Measurements from ENCODE around the gene NCR3LG1. TPM values are rescaled to one million over a fixed set of nuclear protein-coding genes. Genes with fewer than 3 reads are reported as not detected.
A peak's percentile ranks its signal among the peaks of the same experiment; 100 is the strongest.

NCR3LG1 gene
- total and polyA plus RNA-seq, 2 of the 4 experiments (the other 2 are of a cell fraction): 1.7 to 4.1 TPM

DNA sequence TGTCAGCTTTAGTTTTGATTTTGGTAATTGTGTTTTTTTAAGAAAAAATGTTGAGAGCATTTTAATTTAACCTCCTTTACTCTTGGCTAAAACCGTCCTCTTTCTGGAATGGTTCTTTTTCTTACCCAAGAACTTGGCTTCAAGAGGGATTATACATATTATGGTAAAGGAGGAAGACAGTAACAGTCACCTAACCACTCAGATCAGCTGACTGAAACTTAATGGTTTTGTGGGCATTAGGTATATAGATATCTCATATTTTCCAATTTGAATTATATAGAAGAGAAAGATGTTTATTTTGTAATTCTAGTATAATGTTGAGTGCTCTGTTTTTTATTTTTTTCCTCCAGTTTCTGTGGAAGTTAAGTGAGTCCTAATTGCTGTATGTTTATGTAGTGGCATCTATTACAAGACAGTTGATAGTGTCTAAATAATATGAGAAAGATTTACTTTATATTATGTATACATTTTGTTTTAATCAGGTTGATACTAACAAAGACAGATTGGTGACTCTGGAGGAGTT lies 36.6 kb upstream of the NCR3LG1 start:
- no CpG with 5 or more reads among the region's 1 CpG for WGBS, 2 experiments (ENCODE audit: extremely low coverage in 2 of 2, insufficient read length in 1 of 2)
- Histone ChIP-seq H4K20me1 (ENCODE audit: insufficient read depth, low read length) (no peaks in the 10 kb centered on the region), H2BK15ac (ENCODE audit: low read depth, low read length) (no peak overlapping the region), H2BK20ac (ENCODE audit: low read depth, low read length) (peak overlapping the region; percentile 65; the same call in 1 of the 2 replicates), H3K79me1 (ENCODE audit: low read depth in 1 of 2, low read length in 2 of 2) (no peaks in the 10 kb centered on the region; a peak in 1 of 4 replicates), H3K4me1 (ENCODE audit: control insufficient read depth, insufficient read depth, low read length) (peaks cover 10% of the 10 kb centered on the region), H3K4ac (ENCODE audit: low read depth, low read length) (peak overlapping the region; percentile 83; the same call in 1 of the 2 replicates), H2AK9ac (replicated peaks; ENCODE audit: low read depth, low read length, poor library complexity) (no peak overlapping the region), H3K4me2 (ENCODE audit: low read depth, low read length) (no peak overlapping the region), H3K23ac (ENCODE audit: low read depth, low read length) (no peak overlapping the region), H2BK5ac (ENCODE audit: low read depth, low read length, poor library complexity, severe bottlenecking) (peak overlapping the region; percentile 98), H4K8ac (ENCODE audit: low read depth in 2 of 2, low read length in 2 of 2) (peak overlapping the region; percentile 53 to 85; a peak in 3 of 4 replicates), H3K9me3 (ENCODE audit: control insufficient read depth, insufficient read depth, low read length) (no peaks in the 10 kb centered on the region), H3K27ac (ENCODE audit: insufficient read depth, low read length) (peak overlapping the region; percentile 77; the same call in 1 of the 2 replicates), H3K18ac (ENCODE audit: low read depth, low read length) (peak overlapping the region; percentile 65), H2AFZ (replicated peaks; ENCODE audit: low read length, poor library complexity) (no peak overlapping the region), H4K5ac (ENCODE audit: low read depth, low read length) (peak overlapping the region; percentile 86), H2AK5ac (ENCODE audit: low read depth, low read length) (peak overlapping the region; percentile 54; the same call in 1 of the 2 replicates), H3K27me3 (ENCODE audit: control insufficient read depth, insufficient read depth, low read length) (no peaks in the 10 kb centered on the region), H2BK120ac (ENCODE audit: low read depth, low read length) (peak overlapping the region; percentile 86; the same call in 1 of the 2 replicates), H3K56ac (ENCODE audit: extremely low read depth, insufficient read depth, low read length) (peak overlapping the region; percentile 21; the same call in 1 of the 2 replicates), H3K36me3 (ENCODE audit: control insufficient read depth, insufficient read depth, low read length) (peaks cover 6% of the 10 kb centered on the region), H4K91ac (ENCODE audit: insufficient read depth, low read depth, low read length) (no peak overlapping the region), H3K9me1 (ENCODE audit: insufficient read depth, low read length) (0 out of 2 replicates have a peak, but pooled peaks cover 6% of the 10 kb centered on the region), H3K4me3 (ENCODE audit: insufficient read depth, low read depth, low read length) (no peak overlapping the region), H3K9ac (ENCODE audit: low read depth, low read length) (no peak overlapping the region), H3K14ac (replicated peaks; ENCODE audit: low read depth, low read length) (peak overlapping the region; percentile 84; the same call in 1 of the 2 replicates)
- ATAC-seq (ENCODE audit: low read depth) (no peak), DNase-seq (no peak)
- in situ Hi-C loops (cut with MboI; ENCODE audit: low sequenced_read_pairs): no loop called here
- TF ChIP-seq FOS (IDR thresholded peaks at IDR 0.05; ENCODE audit: low read depth, low read length) (no peak), SMC3 (IDR thresholded peaks at IDR 0.05; ENCODE audit: low read depth, low read length) (no peak), RCOR1 (IDR thresholded peaks at IDR 0.05; ENCODE audit: insufficient replicate concordance, low read length) (no peak), NFE2L2 (IDR thresholded peaks at IDR 0.05; ENCODE audit: low read depth, low read length) (no peak), MAZ (IDR thresholded peaks at IDR 0.05; ENCODE audit: borderline replicate concordance, low read depth, low read length) (no peak), CEBPB (IDR thresholded peaks at IDR 0.05; ENCODE audit: low read depth, low read length) (no peak), RAD21 (IDR thresholded peaks at IDR 0.05; ENCODE audit: low read length) (no peak), BHLHE40 (IDR thresholded peaks at IDR 0.05; ENCODE audit: low read depth, low read length) (no peak), POLR2A (IDR thresholded peaks at IDR 0.05; ENCODE audit: low read depth, low read length) (no peak), CTCF (conservative IDR thresholded peaks at IDR 0.05; ENCODE audit: low read depth, low read length) (no peak), ELK1 (IDR thresholded peaks at IDR 0.05; ENCODE audit: borderline replicate concordance, low read depth, low read length) (no peak), CHD1 (IDR thresholded peaks at IDR 0.05; ENCODE audit: low read depth, low read length) (no peak)
- TF ChIP-seq, protein P1, sequence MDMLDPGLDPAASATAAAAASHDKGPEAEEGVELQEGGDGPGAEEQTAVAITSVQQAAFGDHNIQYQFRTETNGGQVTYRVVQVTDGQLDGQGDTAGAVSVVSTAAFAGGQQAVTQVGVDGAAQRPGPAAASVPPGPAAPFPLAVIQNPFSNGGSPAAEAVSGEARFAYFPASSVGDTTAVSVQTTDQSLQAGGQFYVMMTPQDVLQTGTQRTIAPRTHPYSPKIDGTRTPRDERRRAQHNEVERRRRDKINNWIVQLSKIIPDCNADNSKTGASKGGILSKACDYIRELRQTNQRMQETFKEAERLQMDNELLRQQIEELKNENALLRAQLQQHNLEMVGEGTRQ (IDR thresholded peaks at IDR 0.05; ENCODE audit: low read depth, low read length): no peak
- dilution Hi-C loops (cut with HindIII; ENCODE audit: low sequenced_read_pairs, unreplicated experiment): no loop called here
- ChIA-PET CTCF (no interaction called here), POLR2A (ENCODE audit: unreplicated experiment) (interaction anchor here (0.7 kb wide), 1 partner anchor 103 kb away, joined by 3 read pairs; no protein-coding TSS in a partner anchor)
- intact Hi-C loops (cut with micrococcal nuclease): loop anchor here (2.0 kb wide), 1 partner anchor 36 kb away; the partner anchor contains the start of gene NCR3LG1
- no TSS peak for BruUV-seq (replicated peaks)
